ENCODE measurements around the gene ALDH8A1.

ALDH8A1 gene

GRCh38 chr6:134911547-134911946 is 38.4 kb downstream of the ALDH8A1 start:
- TF ChIP-seq SPI1 (IDR thresholded peaks at IDR 0.05; ENCODE audit: borderline replicate concordance, low read depth) (no peak), POLR2AphosphoS5 (IDR thresholded peaks at IDR 0.05; ENCODE audit: low read depth) (no peak), REST (IDR thresholded peaks at IDR 0.05; ENCODE audit: insufficient replicate concordance, low read depth) (no peak), GABPA (IDR thresholded peaks at IDR 0.05; ENCODE audit: low read depth) (no peak), CTCF (IDR thresholded peaks at IDR 0.05; ENCODE audit: insufficient read depth, low read length) (no peak)
- Histone ChIP-seq H3K4me3 (replicated peaks; ENCODE audit: insufficient read depth, low read length) (no peak overlapping the region), H3K27me3 (ENCODE audit: insufficient read depth, poor library complexity, severe bottlenecking) (peaks cover 2% of the 10 kb centered on the region), H3K27ac (replicated peaks) (no peak overlapping the region)
- DNase-seq (ENCODE audit: low read depth in 1 of 2, low spot score in 1 of 2) = no peak

GRCh38 chr6:134910593-134910935 is 39.3 kb downstream of the ALDH8A1 start:
- TF ChIP-seq CTCF (IDR thresholded peaks at IDR 0.05; ENCODE audit: insufficient read depth, low read length) = no peak
- TF ChIP-seq GABPA (IDR thresholded peaks at IDR 0.05; ENCODE audit: low read depth) = no peak
- TF ChIP-seq POLR2AphosphoS5 (IDR thresholded peaks at IDR 0.05; ENCODE audit: low read depth) = no peak
- no peak for TF ChIP-seq REST (IDR thresholded peaks at IDR 0.05; ENCODE audit: insufficient replicate concordance, low read depth)
- TF ChIP-seq SPI1 (IDR thresholded peaks at IDR 0.05; ENCODE audit: borderline replicate concordance, low read depth) = no peak
- no peak overlapping the region for H3K27ac ChIP-seq (replicated peaks)
- H3K27me3 ChIP-seq (ENCODE audit: insufficient read depth, poor library complexity, severe bottlenecking) = peaks cover 2% of the 10 kb centered on the region
- H3K4me3 ChIP-seq (replicated peaks; ENCODE audit: insufficient read depth, low read length) = no peak overlapping the region
- no peak for DNase-seq (ENCODE audit: low read depth in 1 of 2, low spot score in 1 of 2)

- H3K27ac ChIP-seq (replicated peaks) = no peak overlapping the region
- DNase-seq (ENCODE audit: low read depth in 1 of 2, low spot score in 1 of 2) = no peak
- no peak overlapping the region for H3K4me3 ChIP-seq (replicated peaks; ENCODE audit: insufficient read depth, low read length)
Observed at GRCh38 chr6:134909701-134910592, 40.0 kb downstream of the ALDH8A1 start.

More at GRCh38 chr6:134909701-134910592, 40.0 kb downstream of the ALDH8A1 start:
- H3K27me3 ChIP-seq (ENCODE audit: insufficient read depth, poor library complexity, severe bottlenecking) = peaks cover 2% of the 10 kb centered on the region
- TF ChIP-seq REST (IDR thresholded peaks at IDR 0.05; ENCODE audit: insufficient replicate concordance, low read depth) (no peak), GABPA (IDR thresholded peaks at IDR 0.05; ENCODE audit: low read depth) (no peak), POLR2AphosphoS5 (IDR thresholded peaks at IDR 0.05; ENCODE audit: low read depth) (no peak), SPI1 (IDR thresholded peaks at IDR 0.05; ENCODE audit: borderline replicate concordance, low read depth) (no peak), CTCF (IDR thresholded peaks at IDR 0.05; ENCODE audit: insufficient read depth, low read length) (no peak)

All from HL-60 (cell line).